Right ventricle myocardium superior (tissue), 1 donor: ENCODE results near the gene HEATR1. TPM values are rescaled to one million over a fixed set of nuclear protein-coding genes. Genes with fewer than 3 reads are reported as not detected.
A peak's percentile ranks its signal among the peaks of the same experiment; 100 is the strongest.

ENCODE experiments used
- ATAC-seq: fragments of 200-7000 bp; cut with Tn5 transposase; one replicate; pipeline ENCODE4 v1.9.1; 2020; ENCODE audit warnings: mild to moderate bottlenecking; ENCODE audit not compliant: poor library complexity
- DNase-seq: peaks from one replicate; pipeline ENCODE4 v3.0.0-alpha.2; 2020
- intact Hi-C: fragments of 100-400 bp; cut with DNase I; formaldehyde crosslinking; loops from one replicate; pipeline ENCODE4 v1.11.2; 2022
- total RNA-seq: library from RNA; stranded (reverse); fragmentation: NEBNext Ultra II Directional; extraction: Animal tissue kit (Norgen Biotek cat#: 25700); gene quantifications from one replicate; pipeline ENCODE4 v1.2.1, GENCODE V29; 2021
- donor health status: DM: no; HTN: yes; CAD: no; lungs with severe emphysema.

HEATR1 gene
- total RNA-seq, 1 donor from 2014 or later, result 9.2 TPM

DNA sequence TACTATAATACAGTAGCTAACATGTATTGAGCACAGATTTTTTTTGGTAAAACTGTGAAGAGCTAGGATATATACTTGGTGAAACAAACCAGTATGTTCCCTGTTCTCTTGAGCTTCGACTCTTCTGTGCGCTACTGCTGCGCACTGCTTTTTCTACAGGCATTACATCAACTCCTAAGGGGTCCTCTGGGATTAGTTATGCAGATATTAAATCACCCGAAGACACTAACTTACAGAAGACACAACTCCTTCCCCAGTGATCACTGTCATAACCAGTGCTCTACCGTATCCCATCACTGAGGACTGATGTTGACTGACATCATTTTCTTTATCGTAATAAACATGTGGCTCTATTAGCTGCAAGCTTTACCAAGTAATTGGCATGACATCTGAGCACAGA, 55.9 kb downstream of the HEATR1 start:
- DNase-seq (no peak), ATAC-seq (no peak)
- intact Hi-C loops, result loop anchor here (10.0 kb wide), 1 partner anchor 46 kb away; no protein-coding TSS in a partner anchor

- intact Hi-C loops, result loop anchor here (10.0 kb wide), 1 partner anchor 49 kb away; no protein-coding TSS in a partner anchor
Measured at GRCh38 chr1:236545621-236546169, 58.6 kb downstream of the HEATR1 start.

DNA sequence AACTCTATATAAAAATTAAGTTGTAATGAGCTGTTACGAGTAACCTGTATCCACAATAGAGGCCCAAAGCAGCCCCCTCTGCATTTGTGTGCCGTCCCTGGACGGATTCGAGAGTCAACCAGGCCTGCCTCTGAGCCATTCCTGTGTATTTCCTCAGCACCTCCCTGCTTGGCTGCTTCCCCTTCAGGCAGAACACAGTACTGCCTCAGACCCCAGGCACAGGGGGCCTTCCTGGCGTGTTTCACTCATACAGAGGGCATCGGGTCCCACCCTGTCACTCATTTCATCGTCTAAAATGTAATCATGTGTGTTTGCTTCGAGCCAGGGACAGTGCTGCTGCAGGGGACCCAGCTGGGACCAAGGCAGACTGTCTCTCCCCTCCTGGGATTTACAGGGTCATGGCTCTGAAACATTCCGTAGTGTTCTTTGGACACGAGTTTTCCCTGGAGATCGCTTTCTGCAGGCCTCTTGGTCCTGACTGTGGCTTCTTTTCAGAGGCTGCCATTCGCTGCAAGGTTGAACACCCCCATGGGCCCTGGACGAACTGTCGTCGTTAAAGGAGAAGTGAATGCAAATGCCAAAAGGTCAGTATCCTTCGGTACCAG, 61.1 kb downstream of the HEATR1 start:
- ATAC-seq (no peak), DNase-seq (no peak)
- intact Hi-C loops, result loop anchor here (10.0 kb wide), 1 partner anchor 52 kb away; no protein-coding TSS in a partner anchor

More at GRCh38 chr1:236545621-236546169, 58.6 kb downstream of the HEATR1 start:
- DNase-seq, result no peak
- no peak for ATAC-seq

DNA sequence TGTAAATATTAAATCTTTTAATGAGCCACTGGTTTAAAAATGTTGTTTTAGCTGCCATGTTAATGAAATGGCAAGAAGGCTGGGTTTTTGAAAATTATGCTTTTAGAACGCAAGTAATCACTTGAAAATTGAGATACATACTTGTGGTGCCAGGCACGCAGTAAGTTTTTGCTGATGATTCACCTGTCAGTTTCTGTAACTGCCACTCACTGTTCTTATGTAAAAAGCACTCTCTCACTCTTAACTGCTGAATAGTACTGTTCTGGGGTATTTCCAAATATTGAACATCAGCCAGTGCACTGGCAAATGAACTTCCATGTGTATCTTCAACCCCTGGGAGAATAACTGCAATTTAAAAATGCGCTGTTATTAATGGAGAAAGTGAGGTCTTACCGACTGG, 62.6 kb downstream of the HEATR1 start:
- DNase-seq, result no peak
- ATAC-seq, result no peak
- intact Hi-C loops, result loop anchor here (10.0 kb wide), 1 partner anchor 53 kb away; no protein-coding TSS in a partner anchor

GRCh38 chr1:236540813-236541465, 63.4 kb downstream of the HEATR1 start:
- intact Hi-C loops, result loop anchor here (10.0 kb wide), 1 partner anchor 54 kb away; no protein-coding TSS in a partner anchor

GRCh38 chr1:236536540-236536939, 67.8 kb downstream of the HEATR1 start:
- ATAC-seq, result no peak
- no peak for DNase-seq
- intact Hi-C loops, result loop anchor here (10.0 kb wide), 1 partner anchor 432 kb away; no protein-coding TSS in a partner anchor

More at GRCh38 chr1:236540813-236541465, 63.4 kb downstream of the HEATR1 start:
- DNase-seq (no peak), ATAC-seq (no peak)

- intact Hi-C loops, result loop anchor here (10.0 kb wide), 1 partner anchor 431 kb away; no protein-coding TSS in a partner anchor
- ATAC-seq (no peak), DNase-seq (no peak)
Measured at GRCh38 chr1:236535662-236536161, 68.6 kb downstream of the HEATR1 start.

GRCh38 chr1:236535190-236535589, 69.1 kb downstream of the HEATR1 start:
- no peak for DNase-seq
- ATAC-seq, result no peak
- intact Hi-C loops, result loop anchor here (10.0 kb wide), 1 partner anchor 430 kb away; no protein-coding TSS in a partner anchor

- DNase-seq (no peak), ATAC-seq (no peak)
- intact Hi-C loops, result loop anchor here (10.0 kb wide), 1 partner anchor 429 kb away; no protein-coding TSS in a partner anchor
Measured at GRCh38 chr1:236534151-236534651, 70.1 kb downstream of the HEATR1 start.

DNA sequence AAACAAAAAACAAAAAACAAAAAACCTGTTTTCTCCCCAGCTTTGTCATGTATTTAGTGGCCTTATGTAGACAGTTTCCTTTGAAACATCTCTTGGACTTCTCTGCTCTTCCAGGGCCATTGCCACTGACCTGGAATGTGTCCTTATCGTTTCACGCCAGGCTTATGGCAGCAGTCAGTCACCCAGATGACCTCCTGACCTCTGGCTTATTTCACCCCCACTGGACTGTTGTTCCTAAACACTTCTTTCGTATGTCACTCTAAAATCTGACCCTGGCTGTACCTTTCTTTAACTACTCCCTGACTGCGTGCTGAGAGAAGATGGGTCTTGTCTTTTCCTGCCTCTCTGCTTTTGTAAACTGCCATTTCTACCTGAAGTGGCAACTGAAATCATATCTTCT, 71.5 kb downstream of the HEATR1 start:
- ATAC-seq, result peak; percentile 51

GRCh38 chr1:236530959-236531358, 73.4 kb downstream of the HEATR1 start:
- intact Hi-C loops, result loop anchor here (10.0 kb wide), 1 partner anchor 426 kb away; no protein-coding TSS in a partner anchor
- DNase-seq, result no peak
- no peak for ATAC-seq

More for the DNA sequence above, 71.5 kb downstream of the HEATR1 start:
- intact Hi-C loops, result loop anchor here (10.0 kb wide), 1 partner anchor 428 kb away; no protein-coding TSS in a partner anchor
- no peak for DNase-seq

- intact Hi-C loops, result loop anchor here (10.0 kb wide), 1 partner anchor 425 kb away; no protein-coding TSS in a partner anchor
- DNase-seq (no peak), ATAC-seq (no peak)
Measured at GRCh38 chr1:236530286-236530685, 74.0 kb downstream of the HEATR1 start.

- ATAC-seq (no peak), DNase-seq (no peak)
- intact Hi-C loops, result no loop called here
Measured at GRCh38 chr1:236526079-236526478, 78.2 kb downstream of the HEATR1 start.

DNA sequence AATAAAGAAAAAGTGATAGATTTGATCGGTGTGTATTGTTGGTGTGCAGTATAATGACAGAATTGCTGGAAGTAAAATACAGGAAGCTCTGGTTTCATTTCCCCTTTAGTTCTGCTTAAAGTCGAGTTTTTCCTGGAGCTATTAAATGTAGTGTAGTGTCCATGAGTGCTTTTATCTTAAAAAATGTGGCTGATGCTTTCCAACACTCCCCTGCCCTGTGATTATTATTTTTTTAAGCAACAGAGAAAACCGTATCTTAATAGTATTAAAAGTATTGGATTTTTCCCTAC, 79.5 kb downstream of the HEATR1 start:
- no peak for ATAC-seq
- intact Hi-C loops, result no loop called here
- DNase-seq, result no peak

- ATAC-seq, result peak; percentile 73
- DNase-seq, result no peak
- intact Hi-C loops, result no loop called here
Measured at GRCh38 chr1:236524142-236524894, 80.0 kb downstream of the HEATR1 start.

GRCh38 chr1:236523704-236524141, 80.6 kb downstream of the HEATR1 start, which contains the start of gene LGALS8:
Gene LGALS8, plus strand, starts transcription at chr1:236523982. Its CDS starts 2,089 bp downstream, at chr1:236526071.
- intact Hi-C loops, result no loop called here

DNA sequence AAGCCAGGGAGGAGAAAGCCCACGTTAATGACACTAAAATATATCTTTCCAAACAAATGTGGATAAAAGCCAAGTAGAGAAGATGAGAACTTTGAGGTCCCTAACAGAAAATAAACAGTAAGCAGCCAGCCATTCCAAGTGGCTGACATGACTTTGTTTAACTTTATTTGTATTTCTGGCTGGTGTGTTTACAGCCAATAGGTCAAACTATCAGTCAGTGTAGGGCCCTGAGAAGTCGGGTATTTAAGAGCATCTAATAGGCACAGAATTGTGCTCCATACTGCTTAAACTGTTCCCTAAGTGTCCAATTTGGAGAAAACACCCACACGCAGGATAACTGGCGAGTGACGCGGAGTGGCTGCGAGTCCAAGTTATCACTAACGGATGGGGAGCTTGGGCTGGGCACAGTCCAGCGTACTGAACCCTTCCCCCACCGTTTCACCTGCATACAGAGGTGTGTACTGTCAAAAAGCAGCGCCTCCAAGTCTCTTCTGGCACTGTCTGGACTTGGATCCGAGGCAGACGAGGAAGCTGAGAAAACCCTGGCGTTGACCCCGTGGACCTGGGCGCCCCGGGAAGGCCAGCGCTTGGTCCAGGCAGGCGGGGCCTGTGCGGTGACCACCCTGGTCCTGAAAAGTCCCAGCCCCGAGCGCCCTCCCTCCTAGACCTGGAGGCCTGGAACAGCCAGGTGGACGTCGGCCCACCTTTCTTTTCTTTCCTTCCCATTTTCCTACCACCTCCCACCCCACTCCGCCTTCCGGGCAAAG, 81.2 kb downstream of the HEATR1 start:
- ATAC-seq (peak; percentile 54), DNase-seq (peak; percentile 54)
- intact Hi-C loops, result no loop called here

More at GRCh38 chr1:236523704-236524141, 80.6 kb downstream of the HEATR1 start, which contains the start of gene LGALS8:
- ATAC-seq, result peak; percentile 97
- DNase-seq, result peak; percentile 95
